Measurements from ENCODE around the gene CAPNS2. TPM values are rescaled to one million over a fixed set of nuclear protein-coding genes. Genes with fewer than 3 reads are reported as not detected.

Gene CAPNS2
- total RNA-seq, 2 experiments from 2014 or later, result not detected

Other genes with a start within 250 kb of the CAPNS2 start
- gene IRX6, start 242.5 kb upstream of the CAPNS2 start, total RNA-seq, result not detected
- not detected for gene MMP2, start 87.5 kb upstream of the CAPNS2 start, total RNA-seq
- under 1 TPM; 0.10 to 0.19 TPM for gene LPCAT2, start 57.6 kb upstream of the CAPNS2 start, total RNA-seq
- gene SLC6A2, start 89.3 kb downstream of the CAPNS2 start, total RNA-seq, result not detected